ENCODE measurements around the gene PRAMEF8. TPM values are rescaled to one million over a fixed set of nuclear protein-coding genes. Genes with fewer than 3 reads are reported as not detected.
"Not testable (repeated sequence)": the region's sequence is repeated elsewhere in the genome, so short reads cannot be mapped to it uniquely, and the experiment has no call there.

Gene PRAMEF8
- total RNA-seq, 1 experiment from 2014 or later = not detected

- DNase-seq (ENCODE audit: low read depth, low spot score); in situ Hi-C loops (cut with HindIII; ENCODE audit: low pct_unique_long_range_greater_than_20kb, low sequenced_read_pairs): not testable (repeated sequence)
These were observed 50.9 kb downstream of the PRAMEF8 start for GRCh38 chr1:13234057-13234456.

DNA sequence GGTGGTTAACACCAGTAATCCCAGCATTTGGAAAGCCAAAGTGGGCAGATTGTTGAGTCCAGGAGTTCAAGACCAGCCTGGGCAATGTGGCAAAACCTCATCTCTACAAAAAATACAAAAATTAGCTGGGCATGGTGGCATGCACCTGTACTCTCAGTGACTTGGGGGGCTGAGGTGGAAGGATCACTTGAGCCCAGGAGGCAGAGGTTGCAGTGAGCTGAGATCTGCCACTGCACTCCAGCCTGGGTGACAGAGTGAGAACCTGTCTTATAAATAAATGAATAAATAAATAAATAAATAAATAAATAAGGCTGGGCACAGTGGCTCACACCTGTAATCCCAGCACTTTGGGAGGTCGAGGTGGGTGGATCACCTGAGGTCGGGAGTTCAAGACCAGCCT, 52.9 kb downstream of the PRAMEF8 start:
- in situ Hi-C loops (cut with HindIII; ENCODE audit: low pct_unique_long_range_greater_than_20kb, low sequenced_read_pairs); DNase-seq (ENCODE audit: low read depth, low spot score): not testable (repeated sequence)

Small RNA genes lying within 50 kb of the gene (small RNA-seq; reads per million reads assigned to genes)
- gene RNU6-771P = 0 reads per million in 2 experiments

Other genes starting within 250 kb of the PRAMEF8 start
- not detected in 2 replicates for gene PRAMEF27, start 228.6 kb downstream of the PRAMEF8 start, total RNA-seq (2014; rRNA removed; shearing (Covaris generic))
- gene HNRNPCL3, start 224.4 kb downstream of the PRAMEF8 start, total RNA-seq (2014; rRNA removed; shearing (Covaris generic)) = not detected in 2 replicates
- not detected in 2 replicates for gene PRAMEF25, start 214.4 kb downstream of the PRAMEF8 start, total RNA-seq (2014; rRNA removed; shearing (Covaris generic))
- not detected in 2 replicates for gene HNRNPCL2, start 168.3 kb downstream of the PRAMEF8 start, total RNA-seq (2014; rRNA removed; shearing (Covaris generic))
- gene PRAMEF26, start 129.1 kb downstream of the PRAMEF8 start, total RNA-seq (2014; rRNA removed; shearing (Covaris generic)) = not detected in 2 replicates
- gene HNRNPCL4, start 119.5 kb downstream of the PRAMEF8 start, total RNA-seq (2014; rRNA removed; shearing (Covaris generic)) = not detected in 2 replicates
- gene PRAMEF9, start 113.3 kb downstream of the PRAMEF8 start, total RNA-seq (2014; rRNA removed; shearing (Covaris generic)) = not detected in 2 replicates
- not detected in 2 replicates for gene PRAMEF13, start 83.7 kb downstream of the PRAMEF8 start, total RNA-seq (2014; rRNA removed; shearing (Covaris generic))
- gene PRAMEF18, start 59.0 kb downstream of the PRAMEF8 start, total RNA-seq (2014; rRNA removed; shearing (Covaris generic)) = not detected in 2 replicates
- gene PRAMEF5, start 30.9 kb downstream of the PRAMEF8 start, total RNA-seq (2014; rRNA removed; shearing (Covaris generic)) = not detected in 2 replicates
- gene PRAMEF33, start 18.4 kb upstream of the PRAMEF8 start, total RNA-seq (2014; rRNA removed; shearing (Covaris generic)) = not detected in 2 replicates
- gene PRAMEF15, start 30.4 kb upstream of the PRAMEF8 start, total RNA-seq (2014; rRNA removed; shearing (Covaris generic)) = not detected in 2 replicates
- gene PRAMEF14, start 62.0 kb upstream of the PRAMEF8 start, total RNA-seq (2014; rRNA removed; shearing (Covaris generic)) = not detected in 2 replicates
- gene PRAMEF19, start 86.8 kb upstream of the PRAMEF8 start, total RNA-seq (2014; rRNA removed; shearing (Covaris generic)) = not detected in 2 replicates
- not detected in 2 replicates for gene PRAMEF17, start 104.5 kb upstream of the PRAMEF8 start, total RNA-seq (2014; rRNA removed; shearing (Covaris generic))
- not detected in 2 replicates for gene PRAMEF20, start 125.3 kb upstream of the PRAMEF8 start, total RNA-seq (2014; rRNA removed; shearing (Covaris generic))
- not detected in 2 replicates for gene LRRC38, start 228.9 kb upstream of the PRAMEF8 start, total RNA-seq (2014; rRNA removed; shearing (Covaris generic))